ENCODE results near the gene KCTD11. TPM values are rescaled to one million over a fixed set of nuclear protein-coding genes. Genes with fewer than 3 reads are reported as not detected.

KCTD11 gene
- total RNA-seq, 1 donor from 2014 or later, result 8.9 TPM

- Histone ChIP-seq H3K36me3 (peaks cover 17% of the 10 kb centered on the region), H3K27me3 (no peaks in the 10 kb centered on the region), H3K9me3 (no peaks in the 10 kb centered on the region), H3K27ac (no peak overlapping the region), H3K4me1 (peaks cover 8% of the 10 kb centered on the region), H3K4me3 (no peak overlapping the region)
- intact Hi-C loops (cut with DNase I), result no loop called here
- no peak for TF ChIP-seq CTCF (IDR thresholded peaks at IDR 0.05)
- ATAC-seq (no peak), DNase-seq (no peak)
These were observed 36.9 kb downstream of the KCTD11 start for GRCh38 chr17:7388856-7389255.

DNA sequence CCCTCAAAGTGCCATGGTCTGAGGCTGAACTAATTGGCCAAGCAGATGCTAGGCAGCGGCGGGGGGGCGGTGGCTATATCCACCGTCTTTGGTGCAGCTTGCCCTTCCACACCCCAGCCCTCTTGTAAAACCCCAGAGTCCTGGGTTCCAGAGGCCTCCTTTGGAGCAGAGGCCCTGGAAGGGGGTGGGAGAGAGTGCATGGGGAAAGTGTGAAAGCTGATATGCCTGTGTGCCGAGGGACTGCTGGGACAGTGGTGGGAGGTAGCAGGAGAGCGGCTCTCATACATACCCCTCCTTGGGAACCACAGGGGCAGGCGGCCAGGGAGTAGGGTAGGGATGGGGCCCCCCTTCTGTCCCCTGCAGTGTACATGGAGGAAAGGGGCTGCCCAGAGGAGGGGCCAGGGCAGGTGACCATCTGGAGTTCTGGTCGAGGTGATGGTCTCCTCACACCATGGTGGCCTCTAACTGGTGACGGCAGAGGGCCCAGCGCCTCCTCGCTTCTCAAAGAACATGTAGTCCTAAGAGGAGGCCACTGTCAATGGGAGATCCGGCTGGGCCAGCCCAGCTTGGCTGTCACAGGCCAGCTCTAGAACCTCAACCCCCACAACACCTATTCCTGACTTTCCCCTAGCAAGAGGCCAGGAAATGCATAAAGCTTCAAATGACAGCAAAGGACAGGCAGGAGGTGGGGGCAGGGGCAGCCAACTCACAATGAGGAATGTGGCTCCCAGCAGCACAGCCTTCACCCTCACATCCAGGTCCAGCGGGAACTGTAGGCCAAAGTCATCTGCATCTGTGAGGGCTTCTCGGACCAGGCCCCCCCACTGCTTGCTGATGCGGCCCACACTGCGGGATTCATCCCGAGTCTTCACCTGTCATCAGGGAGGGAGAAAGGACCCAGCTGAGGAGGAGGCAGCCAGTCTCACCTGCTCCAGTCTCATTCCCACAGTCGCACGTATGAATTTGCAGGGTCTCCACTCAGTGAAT lies 38.3 kb downstream of the KCTD11 start:
- Histone ChIP-seq H3K9me3 (no peaks in the 10 kb centered on the region), H3K27ac (no peak overlapping the region), H3K27me3 (no peaks in the 10 kb centered on the region), H3K4me3 (no peak overlapping the region), H3K4me1 (peaks cover 7% of the 10 kb centered on the region), H3K36me3 (peaks cover 17% of the 10 kb centered on the region)
- intact Hi-C loops (cut with DNase I), result no loop called here
- ATAC-seq (no peak), DNase-seq (no peak)
- no peak for TF ChIP-seq CTCF (IDR thresholded peaks at IDR 0.05)

DNA sequence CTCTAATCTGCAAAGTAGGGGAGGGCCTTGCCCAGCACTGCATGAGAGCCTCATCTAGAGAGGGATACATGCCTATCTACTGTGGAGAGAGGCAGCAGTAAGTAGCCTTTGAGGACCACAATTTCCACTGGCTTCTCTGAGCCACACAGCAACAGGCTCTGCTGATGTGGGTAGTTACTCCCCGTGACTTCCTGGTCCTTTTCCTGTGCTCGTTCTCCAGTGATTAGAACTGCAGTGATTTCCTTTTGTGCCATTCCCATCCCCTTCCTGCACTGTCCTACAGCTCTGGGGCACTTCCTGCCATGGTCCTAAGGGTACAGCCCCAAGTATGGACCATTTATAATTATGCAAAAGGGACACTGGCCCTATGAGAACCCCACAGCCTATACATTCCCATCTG lies 39.3 kb downstream of the KCTD11 start:
- no peak overlapping the region for H3K27ac ChIP-seq
- H3K4me1 ChIP-seq, result peaks cover 7% of the 10 kb centered on the region
- H3K9me3 ChIP-seq, result no peaks in the 10 kb centered on the region
- intact Hi-C loops (cut with DNase I), result no loop called here
- DNase-seq (no peak), ATAC-seq (no peak)
- no peak for TF ChIP-seq CTCF (IDR thresholded peaks at IDR 0.05)
- H3K36me3 ChIP-seq, result peaks cover 17% of the 10 kb centered on the region
- no peaks in the 10 kb centered on the region for H3K27me3 ChIP-seq
- H3K4me3 ChIP-seq, result no peak overlapping the region

DNA sequence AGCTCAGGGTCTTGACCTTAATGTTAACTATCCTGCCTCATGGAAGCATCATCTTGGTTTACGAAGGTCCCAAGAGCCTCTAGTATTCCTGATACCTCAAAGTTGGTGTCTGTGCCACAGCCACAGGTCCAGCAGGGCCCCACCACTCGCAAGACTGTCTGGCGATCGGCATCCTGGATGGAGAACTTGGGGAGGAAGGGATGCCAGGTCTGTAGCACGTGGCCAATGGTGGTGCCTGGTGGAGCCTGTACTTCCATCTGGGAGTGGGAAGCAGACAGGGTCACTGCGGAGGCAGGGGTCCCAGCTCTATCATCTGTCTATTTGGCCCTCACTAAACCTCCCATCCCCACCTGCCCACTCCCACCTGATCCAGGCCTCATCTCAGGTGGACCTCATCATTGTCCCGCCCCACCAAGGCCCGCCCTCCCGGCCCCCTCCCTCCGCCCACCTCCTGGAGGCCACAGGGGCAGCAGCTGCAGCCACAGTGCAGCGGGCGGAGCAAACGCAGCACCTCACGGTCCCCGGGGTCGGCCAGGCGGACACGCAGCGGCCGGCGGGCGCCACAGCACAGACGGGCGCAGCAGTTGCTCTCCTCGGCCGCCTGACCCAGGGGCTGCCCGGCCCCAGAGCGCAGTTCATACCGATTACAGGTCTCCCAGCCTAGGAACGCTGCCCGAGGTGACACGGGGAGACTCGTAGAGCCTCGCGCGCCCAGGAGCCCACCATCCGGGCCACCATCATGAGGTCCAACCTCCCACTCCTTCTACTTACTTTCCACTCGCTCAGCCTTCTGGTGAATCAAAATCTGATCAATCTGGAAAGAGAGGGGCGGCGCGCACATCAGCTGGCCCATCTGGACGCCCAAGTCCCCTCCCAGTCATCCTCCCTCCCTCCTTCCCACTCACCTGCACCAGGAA lies 41.0 kb downstream of the KCTD11 start:
- DNase-seq, result no peak
- H3K27me3 ChIP-seq, result no peaks in the 10 kb centered on the region
- peaks cover 7% of the 10 kb centered on the region for H3K4me1 ChIP-seq
- no peak for TF ChIP-seq CTCF (IDR thresholded peaks at IDR 0.05)
- no peaks in the 10 kb centered on the region for H3K9me3 ChIP-seq
- ATAC-seq, result no peak
- peaks cover 17% of the 10 kb centered on the region for H3K36me3 ChIP-seq
- intact Hi-C loops (cut with DNase I), result no loop called here
- H3K27ac ChIP-seq, result peak overlapping the region; percentile 92
- peak overlapping the region; percentile 76 for H3K4me3 ChIP-seq

GRCh38 chr17:7393613-7394451 lies 41.9 kb downstream of the KCTD11 start:
- TF ChIP-seq CTCF (IDR thresholded peaks at IDR 0.05), result no peak
- H3K4me1 ChIP-seq, result peaks cover 7% of the 10 kb centered on the region
- peaks cover 11% of the 10 kb centered on the region for H3K36me3 ChIP-seq
- H3K27ac ChIP-seq, result peak overlapping the region; percentile 92
- intact Hi-C loops (cut with DNase I), result no loop called here
- H3K27me3 ChIP-seq, result no peaks in the 10 kb centered on the region
- H3K9me3 ChIP-seq, result no peaks in the 10 kb centered on the region
- peak overlapping the region; percentile 76 for H3K4me3 ChIP-seq
- peak; percentile 14 for ATAC-seq
- no peak for DNase-seq
